Chondrocyte (in vitro differentiated cells): ENCODE results near the gene NUP50. TPM values are rescaled to one million over a fixed set of nuclear protein-coding genes. Genes with fewer than 3 reads are reported as not detected.
A peak's percentile ranks its signal among the peaks of the same experiment; 100 is the strongest.

Source experiments
- DNase-seq: peaks from one replicate; pipeline ENCODE4 v3.0.0; 2021; ENCODE audit warnings: mixed read lengths, low spot score
- H3K27ac Mint-ChIP-seq: one replicate; pipeline ENCODE4 v1.8.0; 2021; ENCODE audit warnings: mild to moderate bottlenecking, moderate library complexity, mixed read lengths; ENCODE audit not compliant: unreplicated experiment
- H3K27me3 Mint-ChIP-seq: 2 replicates; pipeline ENCODE4 v1.8.0; 2021; ENCODE audit warnings: low read depth, mixed read lengths
- H3K36me3 Mint-ChIP-seq: 2 replicates; pipeline ENCODE4 v1.8.0; 2021; ENCODE audit warnings: low read depth, mixed read lengths
- H3K4me1 Mint-ChIP-seq: 2 replicates; pipeline ENCODE4 v1.8.0; 2021; ENCODE audit warnings: low read depth, mild to moderate bottlenecking, mixed read lengths
- H3K4me3 Mint-ChIP-seq: one replicate; pipeline ENCODE4 v1.8.0; 2021; ENCODE audit warnings: mild to moderate bottlenecking, moderate library complexity, mixed read lengths; ENCODE audit not compliant: unreplicated experiment
- H3K9me3 Mint-ChIP-seq: 2 replicates; pipeline ENCODE4 v1.8.0; 2021; ENCODE audit warnings: low read depth, mixed read lengths
- CTCF ChIP-seq: fragments of 200-600 bp; sonication (generic); IDR thresholded peaks from 2 replicates; pipeline ENCODE4 v1.5.0; 2021; ENCODE audit warnings: antibody characterized with exemption, mild to moderate bottlenecking, moderate library complexity
- long read RNA-seq: library from polyadenylated mRNA; stranded (forward); transcript quantifications from one replicate; pipeline ENCODE4 v2.0.0, GENCODE V29; 2021
- total RNA-seq: library from RNA; stranded (reverse); gene quantifications from 3 replicates; pipeline ENCODE4 v1.2.1, GENCODE V29; 2021

NUP50 gene
- total RNA-seq: 35.8 to 44.1 TPM (median 41.6 TPM) in 3 replicates
- long read RNA-seq, full-length matches to known transcripts: 79 of 103 reads
- long read RNA-seq, partial matches to known transcripts: 1 of 103 reads
- long read RNA-seq, other reads (novel, unspliced or antisense): 23 of 103 reads

GRCh38 chr22:45163451-45164269 is at the start of gene NUP50:
Gene NUP50 (plus strand): TSS chr22:45163925. CDS start chr22:45168178, 4,253 bp downstream.
- peak within 1 kb of the TSS; percentile 85 for H3K4me3 Mint-ChIP-seq
- peak within 1 kb of the TSS; percentile 93 for H3K27ac Mint-ChIP-seq
- no peaks in the 10 kb centered on the region for H3K27me3 Mint-ChIP-seq
- TF ChIP-seq CTCF: peak; percentile 40
- H3K9me3 Mint-ChIP-seq: no peaks in the 10 kb centered on the region
- DNase-seq: peak; percentile 98
- peaks cover 47% of the 10 kb centered on the region for H3K4me1 Mint-ChIP-seq
- H3K36me3 Mint-ChIP-seq: peaks cover 3% of the 10 kb centered on the region

- H3K27ac Mint-ChIP-seq: no peak overlapping the region
- no peaks in the 10 kb centered on the region for H3K9me3 Mint-ChIP-seq
- H3K4me3 Mint-ChIP-seq: no peak overlapping the region
- peaks cover 1% of the 10 kb centered on the region for H3K36me3 Mint-ChIP-seq
- no peak for TF ChIP-seq CTCF
- peaks cover 9% of the 10 kb centered on the region for H3K27me3 Mint-ChIP-seq
- peaks cover 6% of the 10 kb centered on the region for H3K4me1 Mint-ChIP-seq
- DNase-seq: no peak
These were observed 43.3 kb upstream of the NUP50 start for GRCh38 chr22:45120440-45120839.

GRCh38 chr22:45120931-45121330 is 42.8 kb upstream of the NUP50 start:
- TF ChIP-seq CTCF: no peak
- Mint-ChIP-seq H3K4me1 (peaks cover 9% of the 10 kb centered on the region), H3K36me3 (peaks cover 1% of the 10 kb centered on the region), H3K27me3 (peaks cover 12% of the 10 kb centered on the region), H3K9me3 (no peaks in the 10 kb centered on the region), H3K4me3 (no peak overlapping the region), H3K27ac (no peak overlapping the region)
- DNase-seq: no peak

GRCh38 chr22:45124176-45124847 is 39.4 kb upstream of the NUP50 start:
- peak; percentile 14 for DNase-seq
- peaks cover 10% of the 10 kb centered on the region for H3K27me3 Mint-ChIP-seq
- no peaks in the 10 kb centered on the region for H3K36me3 Mint-ChIP-seq
- no peak for TF ChIP-seq CTCF
- no peak overlapping the region for H3K27ac Mint-ChIP-seq
- no peaks in the 10 kb centered on the region for H3K9me3 Mint-ChIP-seq
- H3K4me3 Mint-ChIP-seq: no peak overlapping the region
- H3K4me1 Mint-ChIP-seq: peaks cover 11% of the 10 kb centered on the region

GRCh38 chr22:45125188-45125587 is 38.5 kb upstream of the NUP50 start:
- H3K36me3 Mint-ChIP-seq: no peaks in the 10 kb centered on the region
- DNase-seq: peak; percentile 46
- H3K27me3 Mint-ChIP-seq: peaks cover 10% of the 10 kb centered on the region
- H3K9me3 Mint-ChIP-seq: no peaks in the 10 kb centered on the region
- peaks cover 11% of the 10 kb centered on the region for H3K4me1 Mint-ChIP-seq
- H3K4me3 Mint-ChIP-seq: no peak overlapping the region
- H3K27ac Mint-ChIP-seq: no peak overlapping the region
- TF ChIP-seq CTCF: no peak
